ENCODE data around the gene ZNF728. TPM values are rescaled to one million over a fixed set of nuclear protein-coding genes. Genes with fewer than 3 reads are reported as not detected.
"Not testable (repeated sequence)": the region's sequence is repeated elsewhere in the genome, so short reads cannot be mapped to it uniquely, and the experiment has no call there.

Gene ZNF728
- polyA plus RNA-seq (ENCODE audit: insufficient read length in 4 of 4), result under 1 TPM in 3 of 4 donors, not detected in 1; 0.19 to 0.54 (median 0.25) TPM

GRCh38 chr19:23002690-23003422 lies at the start of gene ZNF728:
ZNF728 (minus strand) TSS chr19:23003176; CDS start chr19:23003030, 146 bp downstream.
- DNase-seq (ENCODE audit: low read depth in 4 of 4, low spot score in 2 of 4), result no peak

GRCh38 chr19:23052349-23052748 lies 49.4 kb upstream of the ZNF728 start:
- DNase-seq (ENCODE audit: low read depth in 4 of 4, low spot score in 2 of 4), result no peak

GRCh38 chr19:23049256-23049655 lies 46.3 kb upstream of the ZNF728 start:
- DNase-seq (ENCODE audit: low read depth in 4 of 4, low spot score in 2 of 4), result no peak

GRCh38 chr19:23046743-23047142 lies 43.8 kb upstream of the ZNF728 start:
- no peak for DNase-seq (ENCODE audit: low read depth in 4 of 4, low spot score in 2 of 4)

- no peak for DNase-seq (ENCODE audit: low read depth in 4 of 4, low spot score in 2 of 4)
These were observed 30.7 kb upstream of the ZNF728 start for GRCh38 chr19:23033721-23034120.

GRCh38 chr19:23015660-23016059 lies 12.7 kb upstream of the ZNF728 start:
- DNase-seq (ENCODE audit: low read depth in 4 of 4, low spot score in 2 of 4), result no peak

- DNase-seq (ENCODE audit: low read depth in 4 of 4, low spot score in 2 of 4), result not testable (repeated sequence)
These were observed 8.0 kb downstream of the ZNF728 start for GRCh38 chr19:22994957-22995356.

GRCh38 chr19:22976248-22976647 lies 26.7 kb downstream of the ZNF728 start:
- no peak for DNase-seq (ENCODE audit: low read depth in 4 of 4, low spot score in 2 of 4)

- not testable (repeated sequence) for DNase-seq (ENCODE audit: low read depth in 4 of 4, low spot score in 2 of 4)
These were observed 27.3 kb downstream of the ZNF728 start for GRCh38 chr19:22975546-22976136.

- no peak for DNase-seq (ENCODE audit: low read depth in 4 of 4, low spot score in 2 of 4)
These were observed 57.4 kb downstream of the ZNF728 start for GRCh38 chr19:22945560-22945959.

- DNase-seq (ENCODE audit: low read depth in 4 of 4, low spot score in 2 of 4), result no peak
These were observed 67.8 kb downstream of the ZNF728 start for GRCh38 chr19:22935151-22935550.

GRCh38 chr19:22927576-22927975 lies 75.4 kb downstream of the ZNF728 start:
- not testable (repeated sequence) for DNase-seq (ENCODE audit: low read depth in 4 of 4, low spot score in 2 of 4)

- DNase-seq (ENCODE audit: low read depth in 4 of 4, low spot score in 2 of 4), result not testable (repeated sequence)
These were observed 77.8 kb downstream of the ZNF728 start for GRCh38 chr19:22925181-22925580.

Other genes starting within 250 kb of the ZNF728 start
- gene ZNF99, start 219.0 kb downstream of the ZNF728 start, polyA plus RNA-seq (ENCODE audit: insufficient read length in 4 of 4), result 1 to 10 TPM in 2 of 4 donors, under 1 TPM in 2; 0.89 to 1.5 (median 1.0) TPM
- under 1 TPM in 3 of 4 donors, not detected in 1; 0.14 to 0.17 (median 0.16) TPM for gene ZNF723, start 170.9 kb downstream of the ZNF728 start, polyA plus RNA-seq (ENCODE audit: insufficient read length in 4 of 4)
- gene ZNF730, start 113.8 kb upstream of the ZNF728 start, polyA plus RNA-seq (ENCODE audit: insufficient read length in 4 of 4), result 10 to 100 TPM in 1 of 4 donors, 1 to 10 TPM in 3; 4.4 to 13.2 (median 7.4) TPM
- 1 to 10 TPM; 4.0 to 6.1 (median 5.6) TPM for gene ZNF724, start 247.2 kb upstream of the ZNF728 start, polyA plus RNA-seq (ENCODE audit: insufficient read length in 4 of 4)

Measured in left renal cortex interstitium (tissue), 4 donors.